Activated T-helper 2 cell treated with anti-CD3 and anti-CD28 coated beads, Interferon-gamma antibody, Interleukin-2, Interleukin-4, amounts not matched to agents 10 μg/mL and 5 μg/mL and 100 μg/mL, durations not matched to agents 14 hours and 24 hours and 36 hours (primary cell): ENCODE results near the gene CHIT1. TPM values are rescaled to one million over a fixed set of nuclear protein-coding genes. Genes with fewer than 3 reads are reported as not detected.

Experiments used
- DNase-seq: peaks from one replicate; pipeline ENCODE4 v3.0.0; 2021; ENCODE audit warnings: low spot score
- H3K27ac Mint-ChIP-seq: one replicate; pipeline ENCODE4 v1.8.0; 2021; ENCODE audit warnings: mixed read lengths
- H3K27me3 Mint-ChIP-seq: one replicate; pipeline ENCODE4 v1.8.0; 2021; ENCODE audit warnings: low read depth, mixed read lengths
- H3K36me3 Mint-ChIP-seq: one replicate; pipeline ENCODE4 v1.8.0; 2021; ENCODE audit warnings: low read depth, mixed read lengths
- H3K4me1 Mint-ChIP-seq: one replicate; pipeline ENCODE4 v1.8.0; 2021; ENCODE audit warnings: low read depth, mixed read lengths
- H3K4me3 Mint-ChIP-seq: one replicate; pipeline ENCODE4 v1.8.0; 2021; ENCODE audit warnings: low read depth, mild to moderate bottlenecking, moderate library complexity, mixed read lengths
- H3K9me3 Mint-ChIP-seq: one replicate; pipeline ENCODE4 v1.8.0; 2021; ENCODE audit warnings: mixed read lengths
- intact Hi-C: fragments of 100-400 bp; cut with micrococcal nuclease; formaldehyde crosslinking; loops from one replicate; pipeline ENCODE4 v1.15.1; 2023
- total RNA-seq: library from RNA; stranded (reverse); gene quantifications from 2 replicates; pipeline ENCODE4 v1.2.3, GENCODE V29; 2022

The CHIT1 gene
- total RNA-seq, 1 donor from 2014 or later = 0.09 TPM

GRCh38 chr1:203188686-203189232 is 40.7 kb downstream of the CHIT1 start:
- H3K27me3 Mint-ChIP-seq = peaks cover 22% of the 10 kb centered on the region
- DNase-seq = no peak
- H3K9me3 Mint-ChIP-seq = no peaks in the 10 kb centered on the region
- intact Hi-C loops = no loop called here
- no peaks in the 10 kb centered on the region for H3K4me1 Mint-ChIP-seq
- no peaks in the 10 kb centered on the region for H3K36me3 Mint-ChIP-seq
- H3K4me3 Mint-ChIP-seq = no peak overlapping the region
- H3K27ac Mint-ChIP-seq = no peak overlapping the region

- intact Hi-C loops = no loop called here
- H3K9me3 Mint-ChIP-seq = no peaks in the 10 kb centered on the region
- H3K4me1 Mint-ChIP-seq = no peaks in the 10 kb centered on the region
- DNase-seq = no peak
- peaks cover 22% of the 10 kb centered on the region for H3K27me3 Mint-ChIP-seq
- H3K27ac Mint-ChIP-seq = no peak overlapping the region
- H3K36me3 Mint-ChIP-seq = no peaks in the 10 kb centered on the region
- no peak overlapping the region for H3K4me3 Mint-ChIP-seq
Measured at GRCh38 chr1:203187689-203188264, 41.7 kb downstream of the CHIT1 start.

DNA sequence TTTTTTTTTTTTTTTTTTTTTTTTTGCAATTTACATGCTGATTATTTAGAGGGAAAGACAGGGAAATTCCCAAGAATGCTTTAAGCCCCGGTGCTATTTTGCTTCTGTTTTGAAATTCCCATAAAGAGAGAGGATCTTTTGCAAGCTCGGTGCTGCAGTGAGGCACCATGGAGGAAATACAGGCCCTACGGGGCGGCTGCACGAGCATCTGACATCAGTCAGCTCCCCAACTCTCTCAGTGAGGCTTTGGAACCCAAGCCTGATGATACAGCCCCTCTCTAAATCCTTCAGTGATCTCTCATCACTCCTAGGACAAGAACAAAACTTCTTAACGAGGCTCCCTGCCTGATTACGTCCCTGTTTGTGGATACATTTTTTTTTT is 42.2 kb downstream of the CHIT1 start:
- Mint-ChIP-seq H3K9me3 (no peaks in the 10 kb centered on the region), H3K36me3 (no peaks in the 10 kb centered on the region), H3K4me1 (no peaks in the 10 kb centered on the region), H3K4me3 (no peak overlapping the region), H3K27ac (no peak overlapping the region), H3K27me3 (peaks cover 22% of the 10 kb centered on the region)
- no peak for DNase-seq
- intact Hi-C loops = no loop called here

GRCh38 chr1:203186446-203187303 is 42.8 kb downstream of the CHIT1 start, which contains the start of gene CHI3L1:
Gene CHI3L1, minus strand, starts transcription at chr1:203186704. Its CDS starts 81 bp downstream, at chr1:203186623.
- intact Hi-C loops = no loop called here
- no peak for DNase-seq
- no peak within 1 kb of the TSS for H3K4me3 Mint-ChIP-seq

DNA sequence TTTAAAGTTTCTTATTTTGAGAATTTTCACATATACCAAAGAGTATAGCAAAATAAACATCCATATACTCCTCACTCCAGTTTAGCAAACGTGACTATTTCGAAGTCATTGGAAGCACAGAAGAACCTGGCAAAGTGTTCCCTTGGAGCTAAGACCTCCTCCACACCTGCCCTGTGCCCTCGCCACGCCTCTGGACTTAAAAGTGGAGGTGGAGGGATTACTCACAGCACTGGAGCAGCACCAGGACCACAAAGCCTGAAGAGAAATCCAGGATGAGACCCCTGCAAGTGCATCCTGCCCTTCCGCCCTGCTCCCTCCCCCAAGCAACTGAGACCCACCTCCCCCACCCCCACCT is 43.4 kb downstream of the CHIT1 start:
- intact Hi-C loops = no loop called here
- Mint-ChIP-seq H3K4me3 (no peak overlapping the region), H3K4me1 (no peaks in the 10 kb centered on the region), H3K27ac (no peak overlapping the region), H3K27me3 (peaks cover 19% of the 10 kb centered on the region), H3K36me3 (no peaks in the 10 kb centered on the region), H3K9me3 (no peaks in the 10 kb centered on the region)
- DNase-seq = no peak

More at GRCh38 chr1:203186446-203187303, 42.8 kb downstream of the CHIT1 start, which contains the start of gene CHI3L1:
- H3K27me3 Mint-ChIP-seq = peaks cover 22% of the 10 kb centered on the region
- no peak within 1 kb of the TSS for H3K27ac Mint-ChIP-seq
- no peaks in the 10 kb centered on the region for H3K9me3 Mint-ChIP-seq
- H3K4me1 Mint-ChIP-seq = no peaks in the 10 kb centered on the region
- no peaks in the 10 kb centered on the region for H3K36me3 Mint-ChIP-seq

DNA sequence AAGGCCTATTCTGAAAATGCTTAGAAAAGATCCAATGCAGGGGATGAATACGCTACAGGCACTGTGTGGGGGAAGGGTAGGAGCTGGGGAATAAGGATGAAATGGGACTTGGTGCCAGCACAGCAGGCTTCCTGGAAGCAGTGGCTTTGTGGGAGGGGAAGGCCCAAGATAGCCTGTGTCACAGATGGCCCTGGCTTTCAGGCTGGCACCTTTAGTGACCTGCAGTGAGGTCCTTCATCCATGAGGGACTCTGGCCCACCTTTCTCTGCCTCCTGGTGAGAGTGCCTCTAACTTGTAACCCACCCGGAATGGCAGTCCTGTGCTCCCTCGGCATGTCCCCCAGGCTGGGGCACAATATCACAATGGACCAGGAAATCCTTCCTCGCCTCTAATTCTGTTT is 43.9 kb downstream of the CHIT1 start:
- no peak overlapping the region for H3K27ac Mint-ChIP-seq
- H3K4me3 Mint-ChIP-seq = no peak overlapping the region
- intact Hi-C loops = no loop called here
- peaks cover 19% of the 10 kb centered on the region for H3K27me3 Mint-ChIP-seq
- no peaks in the 10 kb centered on the region for H3K4me1 Mint-ChIP-seq
- no peaks in the 10 kb centered on the region for H3K36me3 Mint-ChIP-seq
- no peak for DNase-seq
- no peaks in the 10 kb centered on the region for H3K9me3 Mint-ChIP-seq

GRCh38 chr1:203185061-203185461 is 44.4 kb downstream of the CHIT1 start:
- Mint-ChIP-seq H3K27ac (no peak overlapping the region), H3K36me3 (no peaks in the 10 kb centered on the region), H3K4me3 (no peak overlapping the region), H3K4me1 (no peaks in the 10 kb centered on the region), H3K27me3 (peaks cover 17% of the 10 kb centered on the region), H3K9me3 (no peaks in the 10 kb centered on the region)
- intact Hi-C loops = no loop called here
- no peak for DNase-seq

GRCh38 chr1:203184467-203184866 is 45.0 kb downstream of the CHIT1 start:
- Mint-ChIP-seq H3K27me3 (peaks cover 14% of the 10 kb centered on the region), H3K36me3 (no peaks in the 10 kb centered on the region), H3K4me3 (no peak overlapping the region), H3K4me1 (no peaks in the 10 kb centered on the region), H3K9me3 (no peaks in the 10 kb centered on the region), H3K27ac (no peak overlapping the region)
- intact Hi-C loops = no loop called here
- no peak for DNase-seq

DNA sequence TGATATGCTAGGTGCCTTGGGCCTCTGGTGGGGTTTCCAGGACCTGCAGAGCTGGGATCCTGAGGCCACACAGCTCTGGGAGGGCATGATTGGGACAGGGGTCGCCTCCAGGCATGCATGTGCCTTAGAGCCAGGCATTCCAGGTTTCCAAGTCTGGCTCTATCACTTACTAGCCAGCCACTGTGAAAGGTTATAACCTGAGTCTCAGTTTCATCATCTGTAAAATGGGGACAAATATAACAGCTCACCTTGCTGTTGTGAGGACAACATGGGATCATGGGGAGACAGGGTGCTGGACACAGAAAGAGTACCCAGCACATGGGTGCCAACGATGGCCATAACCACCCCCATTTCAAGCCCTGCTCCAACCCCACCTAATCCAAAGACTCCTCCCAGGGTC is 45.6 kb downstream of the CHIT1 start:
- Mint-ChIP-seq H3K27ac (no peak overlapping the region), H3K4me1 (no peaks in the 10 kb centered on the region), H3K36me3 (no peaks in the 10 kb centered on the region), H3K27me3 (peaks cover 13% of the 10 kb centered on the region), H3K9me3 (no peaks in the 10 kb centered on the region), H3K4me3 (no peak overlapping the region)
- no peak for DNase-seq
- intact Hi-C loops = no loop called here

GRCh38 chr1:203182387-203182953 is 47.0 kb downstream of the CHIT1 start:
- no peaks in the 10 kb centered on the region for H3K9me3 Mint-ChIP-seq
- H3K4me3 Mint-ChIP-seq = no peak overlapping the region
- H3K4me1 Mint-ChIP-seq = no peaks in the 10 kb centered on the region
- H3K27ac Mint-ChIP-seq = no peak overlapping the region
- no peaks in the 10 kb centered on the region for H3K36me3 Mint-ChIP-seq
- DNase-seq = no peak
- peaks cover 6% of the 10 kb centered on the region for H3K27me3 Mint-ChIP-seq
- intact Hi-C loops = no loop called here

- H3K36me3 Mint-ChIP-seq = no peaks in the 10 kb centered on the region
- no peak for DNase-seq
- no peaks in the 10 kb centered on the region for H3K9me3 Mint-ChIP-seq
- H3K4me1 Mint-ChIP-seq = no peaks in the 10 kb centered on the region
- intact Hi-C loops = no loop called here
- no peak overlapping the region for H3K4me3 Mint-ChIP-seq
- H3K27me3 Mint-ChIP-seq = peaks cover 3% of the 10 kb centered on the region
- H3K27ac Mint-ChIP-seq = no peak overlapping the region
Measured at GRCh38 chr1:203181586-203182386, 47.7 kb downstream of the CHIT1 start.

GRCh38 chr1:203180611-203181330 is 48.7 kb downstream of the CHIT1 start:
- no peak overlapping the region for H3K27ac Mint-ChIP-seq
- H3K27me3 Mint-ChIP-seq = no peaks in the 10 kb centered on the region
- H3K4me1 Mint-ChIP-seq = no peaks in the 10 kb centered on the region
- intact Hi-C loops = no loop called here
- H3K9me3 Mint-ChIP-seq = no peaks in the 10 kb centered on the region
- no peaks in the 10 kb centered on the region for H3K36me3 Mint-ChIP-seq
- H3K4me3 Mint-ChIP-seq = no peak overlapping the region
- DNase-seq = no peak
